K562 (cell line): ENCODE results near the gene PCDH9. TPM values are rescaled to one million over a fixed set of nuclear protein-coding genes. Genes with fewer than 3 reads are reported as not detected.

Experiments
- ATAC-seq: fragments of 200-7000 bp; cut with Tn5 transposase; 3 replicates; pipeline ENCODE4 v1.9.1; 2020; ENCODE audit warnings: moderate library complexity
- BruUV-seq: library from RNA; stranded (reverse); fragments of 400-500 nt; replicated peaks from 2 replicates; lab custom pipeline; 2021; lab: Mats Ljungman, UMichigan
- CTCF ChIA-PET: fragments of 300-600 bp; formaldehyde crosslinking; extraction: SDS; loops from one replicate; lab custom pipeline; 2021; ENCODE audit warnings: low intra/inter-chr PET ratio; lab: Yijun Ruan, JAX
- POLR2A ChIA-PET: fragments of 300-600, 350-650 bp; sonication (Branson Sonifier 250); formaldehyde crosslinking; extraction: SDS; loops from one replicate; lab custom pipeline; 2021; ENCODE audit warnings: antibody characterized with exemption, inconsistent platforms; lab: Yijun Ruan, JAX
- DNase-seq, 4 experiments: peaks; one replicate each; pipeline versions ENCODE4 v3.0.0 to v3.0.0-alpha.2; 2011 to 2018; ENCODE audit warnings: low spot score in 3 of 4, mixed read lengths in 3 of 4; ENCODE audit errors: extremely low read depth in 1 of 4
- FAIRE-seq: peaks from 2 replicates; lab custom pipeline; 2011; peaks lifted over from hg19 to GRCh38; lab: Jason Lieb, UNC
- H2AFZ ChIP-seq: 2 replicates; pipeline ENCODE4 v1.6.0; 2011; ENCODE audit warnings: low read depth, low read length, control low read depth, inconsistent platforms
- H3K27ac ChIP-seq: fragments of 200-600 bp; 3 replicates; pipeline ENCODE4 v1.8.0; 2011; ENCODE audit warnings: low read depth, mild to moderate bottlenecking, control low read depth, inconsistent platforms, low read length, moderate library complexity, mixed read lengths; ENCODE audit errors: extremely low read depth
- H3K27me3 ChIP-seq, 2 experiments: fragments of 300-600 bp in 1 of 2; 2 replicates in 1 of 2; 3 replicates in 1 of 2; pipeline versions ENCODE4 v1.6.0 to v1.8.0; 2011; ENCODE audit warnings: inconsistent platforms in 2 of 2, low read length in 2 of 2, mild to moderate bottlenecking in 1 of 2, mixed read lengths in 1 of 2, moderate library complexity in 1 of 2; ENCODE audit not compliant: control insufficient read depth in 2 of 2, insufficient read depth in 2 of 2
- H3K36me3 ChIP-seq: fragments of 300-600 bp; 3 replicates; pipeline ENCODE4 v1.8.0; 2011; ENCODE audit warnings: mild to moderate bottlenecking, low read length, inconsistent platforms; ENCODE audit not compliant: control insufficient read depth, insufficient read depth
- H3K4me1 ChIP-seq, 2 experiments: fragments of 200-600 bp in 1 of 2; replicated peaks in 1 of 2; 2 replicates in 1 of 2; 3 replicates in 1 of 2; pipeline versions ENCODE4 v1.5.1 to v1.8.0; 2011; ENCODE audit warnings: inconsistent platforms in 2 of 2, low read length in 2 of 2, mild to moderate bottlenecking in 1 of 2, mixed read lengths in 1 of 2, moderate library complexity in 1 of 2; ENCODE audit not compliant: control insufficient read depth in 2 of 2, insufficient read depth in 2 of 2
- H3K4me2 ChIP-seq: 2 replicates; pipeline ENCODE4 v1.6.1; 2011; ENCODE audit warnings: low read length, control low read depth, inconsistent platforms, mixed read lengths; ENCODE audit not compliant: insufficient read depth
- H3K4me3 ChIP-seq: fragments of 200-600 bp; sonication (generic), shearing (Covaris generic); 2 replicates; pipeline ENCODE4 v1.5.1; 2016; ENCODE audit warnings: control low read depth, inconsistent platforms
- H3K79me2 ChIP-seq: fragments of 200-600 bp; 3 replicates; pipeline ENCODE4 v1.8.0; 2011; ENCODE audit warnings: low read length, inconsistent platforms; ENCODE audit not compliant: control insufficient read depth, insufficient read depth
- H3K9ac ChIP-seq, 2 experiments: 2 replicates each; pipeline versions ENCODE4 v1.6.0 to v1.6.1; 2011; ENCODE audit warnings: low read depth in 2 of 2, low read length in 2 of 2, control low read depth in 1 of 2, inconsistent platforms in 1 of 2, mild to moderate bottlenecking in 1 of 2, mixed read lengths in 1 of 2; ENCODE audit not compliant: insufficient read depth in 1 of 2
- H3K9me1 ChIP-seq: one replicate; pipeline ENCODE4 v1.6.0; 2011; ENCODE audit warnings: inconsistent platforms, mild to moderate bottlenecking, low read length, moderate library complexity; ENCODE audit not compliant: control insufficient read depth, insufficient read depth
- H3K9me3 ChIP-seq: replicated peaks from 2 replicates; pipeline ENCODE4 v1.5.1; 2011; ENCODE audit warnings: low read depth, low read length, inconsistent platforms; ENCODE audit not compliant: control insufficient read depth, insufficient read depth
- H4K20me1 ChIP-seq: replicated peaks from 2 replicates; pipeline ENCODE4 v1.6.1; 2011; ENCODE audit warnings: low read length, inconsistent platforms, mixed read lengths; ENCODE audit not compliant: control insufficient read depth, insufficient read depth
- CBFA2T2 ChIP-seq: fragments of 450-650 bp; conservative IDR thresholded peaks from 2 replicates; pipeline ENCODE4 v1.6.1; 2017; ENCODE audit warnings: mild to moderate bottlenecking
- CC2D1A ChIP-seq: fragments of 450-650 bp; IDR thresholded peaks from 2 replicates; pipeline ENCODE4 v1.6.1; 2017; ENCODE audit warnings: mild to moderate bottlenecking
- ERF ChIP-seq: fragments of 450-650 bp; formaldehyde crosslinking; IDR thresholded peaks from 2 replicates; pipeline ENCODE4 v1.4.0; 2020; ENCODE audit warnings: mild to moderate bottlenecking, mixed read lengths
- L3MBTL2 ChIP-seq: fragments of 450-650 bp; IDR thresholded peaks from 2 replicates; pipeline ENCODE4 v1.6.1; 2016; ENCODE audit warnings: mild to moderate bottlenecking, moderate library complexity
- MAFG ChIP-seq: fragments of 450-650 bp; conservative IDR thresholded peaks from 2 replicates; pipeline ENCODE4 v1.6.1; 2016; ENCODE audit warnings: missing genetic modification characterization, missing compliant biosample characterization
- MTA1 ChIP-seq: fragments of 450-650 bp; IDR thresholded peaks from 2 replicates; pipeline ENCODE4 v1.6.1; 2017; ENCODE audit warnings: borderline replicate concordance
- NFE2 ChIP-seq: IDR thresholded peaks from 2 replicates; pipeline ENCODE4 v1.6.1; 2014; ENCODE audit warnings: antibody characterized with exemption, low read depth
- POLR2G ChIP-seq: fragments of 200-400 bp; formaldehyde crosslinking; IDR thresholded peaks from 2 replicates; pipeline ENCODE4 v1.6.1; 2017; ENCODE audit warnings: low read depth, mild to moderate bottlenecking, antibody characterized with exemption, low read length, moderate library complexity
- SIRT6 ChIP-seq: IDR thresholded peaks from one replicate; pipeline ENCODE4 v1.6.1; 2012; ENCODE audit warnings: low read depth, mild to moderate bottlenecking, control low read depth, inconsistent platforms, low read length, moderate library complexity
- ZBTB7A ChIP-seq: IDR thresholded peaks from 2 replicates; pipeline ENCODE4 v1.6.1; 2011; ENCODE audit warnings: low read depth, mild to moderate bottlenecking, low read length, moderate library complexity, borderline replicate concordance; ENCODE audit not compliant: control insufficient read depth
- ZNF79 ChIP-seq: fragments of 250-450 bp; sonication (Bioruptor Pico); IDR thresholded peaks from 2 replicates; pipeline ENCODE4 v1.4.0; 2020; ENCODE audit warnings: low read depth, mild to moderate bottlenecking, moderate library complexity
- WGBS: fragments of 100-300 bp; shearing (Covaris generic); methylation state at CpG from one replicate; pipeline ENCODE4 v1.1.6; 2016; ENCODE audit warnings: low coverage, mixed read lengths; ENCODE audit not compliant: insufficient coverage; ENCODE audit errors: missing lambda C conversion rate; 5-methylcytosine and 5-hydroxymethylcytosine counted together
- in situ Hi-C: fragments of 300-500 bp; cut with MboI; formaldehyde crosslinking; loops from 4 replicates; pipeline ENCODE4 v1.15.0; 2018; ENCODE audit warnings: inconsistent platforms, mixed read lengths
- intact Hi-C: fragments of 100-400 bp; cut with micrococcal nuclease; formaldehyde crosslinking; loops from 2 replicates; pipeline ENCODE4 v1.14.2; 2022
- polyA plus RNA-seq, 8 experiments: library from polyadenylated mRNA; depleted of rRNA in 4 of 8; stranded (reverse) in 5 of 8; unstranded in 3 of 8; fragments of >200 nt; fragmentation: Nextera tagmentation in 2 of 8; fragmentation: Illumina TruSeq in 1 of 8; extraction: Ambion mirVana in 2 of 8; extraction: Trizol in 1 of 8; gene quantifications; 2 replicates each; pipeline versions ENCODE4 v1.2.1 to v1.2.3, GENCODE V29; 2011 to 2014; ENCODE audit warnings: inconsistent platforms in 1 of 8, missing spikeins in 1 of 8
- total RNA-seq, 7 experiments: library from RNA; depleted of rRNA in 6 of 7; stranded (reverse); fragments of >200 nt in 6 of 7; fragmentation: Illumina TruSeq in 2 of 7; extraction: Trizol in 2 of 7; gene quantifications; 2 replicates each; pipeline versions ENCODE4 v1.2.1 to v1.2.3, GENCODE V29; 2011 to 2021; ENCODE audit warnings: low replicate concordance in 1 of 7
- TF ChIP-seq, protein P1 (sequence below): fragments of 250-450 bp; sonication (Bioruptor Pico); IDR thresholded peaks from 2 replicates; pipeline ENCODE4 v1.4.0; 2020

The PCDH9 gene
- total and polyA plus RNA-seq, 9 of the 15 experiments (the other 6 are each of a cell fraction or from before 2014, with no cell fraction given), result 1.1 to 6.7 (median 4.9) TPM

DNA sequence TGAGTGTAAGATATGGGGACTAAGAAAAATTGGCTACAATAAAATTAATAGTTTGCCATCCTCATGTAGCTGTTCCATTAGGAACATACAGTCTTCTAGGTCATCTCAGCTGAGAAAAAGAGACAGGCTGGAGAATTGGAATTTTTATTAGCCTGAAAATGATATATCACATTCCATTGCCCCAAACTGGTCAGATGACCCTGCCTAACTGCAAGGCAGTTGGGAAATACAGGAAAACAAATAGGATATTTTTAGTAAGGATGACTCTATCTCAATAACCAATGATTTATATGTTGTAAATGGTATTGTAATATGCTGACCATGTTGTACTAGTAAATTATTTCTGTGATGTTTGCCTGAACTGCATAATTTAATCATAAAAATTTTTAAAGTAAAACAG is 673.8 kb downstream of the PCDH9 start:
- Histone ChIP-seq H3K9ac (no peak overlapping the region), H3K9me1 (no peaks in the 10 kb centered on the region), H2AFZ (no peak overlapping the region), H3K27ac (no peak overlapping the region), H3K9me3 (no peaks in the 10 kb centered on the region), H3K4me3 (no peak overlapping the region), H3K79me2 (no peaks in the 10 kb centered on the region), H3K4me1 (no peaks in the 10 kb centered on the region; a peak in 3 of 5 replicates), H3K27me3 (no peaks in the 10 kb centered on the region), H3K4me2 (no peak overlapping the region), H4K20me1 (no peaks in the 10 kb centered on the region), H3K36me3 (no peaks in the 10 kb centered on the region)
- DNase-seq, result no peak
- CTCF ChIA-PET, result no interaction called here
- no peak for FAIRE-seq
- BruUV-seq, result no TSS peak
- in situ Hi-C loops (no loop called here), intact Hi-C loops (no loop called here)
- TF ChIP-seq CBFA2T2, result no peak
- POLR2A ChIA-PET, result no interaction called here
- no peak for ATAC-seq

DNA sequence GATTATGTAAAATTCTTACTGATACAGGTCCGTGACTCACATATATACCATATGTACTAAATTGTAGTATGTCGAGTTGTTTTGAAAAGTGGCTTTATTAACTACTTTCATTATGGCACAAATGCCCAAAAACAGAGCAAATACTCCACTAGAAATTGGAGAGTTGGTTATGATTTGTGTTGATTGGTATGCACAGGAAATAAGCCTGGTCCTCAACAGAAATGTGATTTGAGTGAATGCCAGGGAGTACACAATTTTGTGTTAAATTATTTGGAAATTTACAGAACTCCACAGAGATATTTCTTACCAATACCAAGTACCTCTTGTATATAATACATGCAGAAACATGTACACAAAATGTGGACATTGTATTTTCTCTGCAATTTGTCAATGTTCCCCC is 676.7 kb downstream of the PCDH9 start:
- Histone ChIP-seq H3K4me2 (no peak overlapping the region), H3K36me3 (no peaks in the 10 kb centered on the region), H4K20me1 (no peaks in the 10 kb centered on the region), H3K9ac (no peak overlapping the region), H3K79me2 (no peaks in the 10 kb centered on the region), H3K9me3 (no peaks in the 10 kb centered on the region), H3K4me3 (no peak overlapping the region), H2AFZ (no peak overlapping the region), H3K27ac (no peak overlapping the region), H3K4me1 (no peaks in the 10 kb centered on the region), H3K9me1 (no peaks in the 10 kb centered on the region), H3K27me3 (no peaks in the 10 kb centered on the region)
- no peak for FAIRE-seq
- intact Hi-C loops, result no loop called here
- ChIA-PET CTCF (no interaction called here), POLR2A (no interaction called here)
- WGBS, result 27% methylated on average over 2 of the region's 2 CpGs
- DNase-seq, result no peak
- no peak for ATAC-seq
- in situ Hi-C loops, result no loop called here
- BruUV-seq, result no TSS peak
- TF ChIP-seq ZBTB7A (no peak), CC2D1A (no peak), ZNF79 (CRISPR knock-in tag) (no peak), ERF (CRISPR knock-in tag) (no peak), NFE2 (no peak), MTA1 (no peak), MAFG (no peak), SIRT6 (no peak), POLR2G (no peak), L3MBTL2 (no peak)
- TF ChIP-seq, protein P1, sequence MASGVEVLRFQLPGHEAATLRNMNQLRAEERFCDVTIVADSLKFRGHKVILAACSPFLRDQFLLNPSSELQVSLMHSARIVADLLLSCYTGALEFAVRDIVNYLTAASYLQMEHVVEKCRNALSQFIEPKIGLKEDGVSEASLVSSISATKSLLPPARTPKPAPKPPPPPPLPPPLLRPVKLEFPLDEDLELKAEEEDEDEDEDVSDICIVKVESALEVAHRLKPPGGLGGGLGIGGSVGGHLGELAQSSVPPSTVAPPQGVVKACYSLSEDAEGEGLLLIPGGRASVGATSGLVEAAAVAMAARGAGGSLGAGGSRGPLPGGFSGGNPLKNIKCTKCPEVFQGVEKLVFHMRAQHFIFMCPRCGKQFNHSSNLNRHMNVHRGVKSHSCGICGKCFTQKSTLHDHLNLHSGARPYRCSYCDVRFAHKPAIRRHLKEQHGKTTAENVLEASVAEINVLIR (CRISPR knock-in tag), result no peak
